Vagina (tissue), 2 donors: Measurements from ENCODE around the gene ACADSB. TPM values are rescaled to one million over a fixed set of nuclear protein-coding genes. Genes with fewer than 3 reads are reported as not detected.

ENCODE experiments used
- DNase-seq, 2 donors: peaks; one replicate each; pipeline ENCODE4 v3.0.0-alpha.2; 2017; ENCODE audit errors: extremely low spot score in 2 of 2
- H3K27ac ChIP-seq: fragments of 200-600 bp; sonication (generic); one replicate; pipeline ENCODE4 v1.5.1; 2019
- H3K27me3 ChIP-seq: fragments of 200-600 bp; sonication (generic); one replicate; pipeline ENCODE4 v1.5.1; 2019
- H3K36me3 ChIP-seq, 2 donors: fragments of 200-600 bp; sonication (generic); one replicate each; pipeline ENCODE4 v1.5.1; 2017 to 2019
- H3K4me1 ChIP-seq: fragments of 200-600 bp; sonication (generic); one replicate; pipeline ENCODE4 v1.5.1; 2019
- H3K4me3 ChIP-seq, 2 donors: fragments of 200-600 bp; sonication (generic); 1 replicate in 1 of 2; 2 replicates in 1 of 2; pipeline ENCODE4 v1.5.1; 2016 to 2019
- H3K9me3 ChIP-seq: fragments of 200-600 bp; sonication (generic); one replicate; pipeline ENCODE4 v1.5.1; 2019
- POLR2A ChIP-seq, 2 donors: fragments of 450-650 bp; IDR thresholded peaks; one replicate each; pipeline ENCODE4 v1.6.1; 2017; ENCODE audit warnings: antibody characterized with exemption in 2 of 2, mild to moderate bottlenecking in 2 of 2, moderate library complexity in 2 of 2
- POLR2AphosphoS5 ChIP-seq, 2 donors: sonication (generic); formaldehyde crosslinking; IDR thresholded peaks; one replicate each; pipeline ENCODE4 v1.9.0; 2017; ENCODE audit warnings: antibody characterized with exemption in 2 of 2, mild to moderate bottlenecking in 2 of 2, low read depth in 1 of 2; ENCODE audit not compliant: insufficient read depth in 1 of 2
- intact Hi-C: fragments of 100-400 bp; cut with DNase I; formaldehyde crosslinking; loops from one replicate; pipeline ENCODE4 v1.15.1; 2023
- total RNA-seq: library from RNA; depleted of rRNA; stranded (reverse); fragments of >200 nt; gene quantifications from one replicate; pipeline ENCODE4 v1.2.3, GENCODE V29; 2016
- TF ChIP-seq, protein P1 (sequence below), 3 experiments: fragments of 450-650 bp in 2 of 3; fragments of 200-600 bp in 1 of 3; sonication (generic) in 1 of 3; IDR thresholded peaks; one replicate each; pipeline ENCODE4 v1.5.1; 2017 to 2019; ENCODE audit warnings: antibody characterized with exemption in 3 of 3, mild to moderate bottlenecking in 2 of 3, moderate library complexity in 2 of 3

The ACADSB gene
- total RNA-seq, 1 donor from 2014 or later = 10.3 TPM

DNA sequence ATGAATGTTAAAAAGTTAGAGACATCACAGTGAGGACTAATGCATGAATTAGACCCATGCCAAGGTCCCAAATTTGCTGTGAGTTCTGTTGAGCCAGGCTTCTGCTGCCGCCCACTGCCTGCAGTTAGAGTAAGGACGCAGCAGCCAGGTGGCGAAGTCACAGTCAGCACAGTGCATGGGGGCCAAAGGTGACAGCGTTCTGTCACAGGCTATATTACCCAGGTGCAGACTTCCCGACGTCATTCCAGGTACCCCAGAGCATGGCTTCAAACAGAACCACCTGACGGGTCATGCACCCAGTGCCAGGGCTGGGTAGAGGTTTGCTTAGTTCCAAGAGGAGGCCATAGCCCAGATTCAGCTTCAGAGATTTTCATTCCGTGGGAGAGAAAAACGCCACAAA is 93.1 kb downstream of the ACADSB start:
- intact Hi-C loops = no loop called here
- TF ChIP-seq POLR2A (IDR thresholded peaks at IDR 0.05) (no peak), POLR2AphosphoS5 (IDR thresholded peaks at IDR 0.05; ENCODE audit: insufficient read depth in 1 of 2, low read depth in 1 of 2) (no peak)
- TF ChIP-seq, protein P1, sequence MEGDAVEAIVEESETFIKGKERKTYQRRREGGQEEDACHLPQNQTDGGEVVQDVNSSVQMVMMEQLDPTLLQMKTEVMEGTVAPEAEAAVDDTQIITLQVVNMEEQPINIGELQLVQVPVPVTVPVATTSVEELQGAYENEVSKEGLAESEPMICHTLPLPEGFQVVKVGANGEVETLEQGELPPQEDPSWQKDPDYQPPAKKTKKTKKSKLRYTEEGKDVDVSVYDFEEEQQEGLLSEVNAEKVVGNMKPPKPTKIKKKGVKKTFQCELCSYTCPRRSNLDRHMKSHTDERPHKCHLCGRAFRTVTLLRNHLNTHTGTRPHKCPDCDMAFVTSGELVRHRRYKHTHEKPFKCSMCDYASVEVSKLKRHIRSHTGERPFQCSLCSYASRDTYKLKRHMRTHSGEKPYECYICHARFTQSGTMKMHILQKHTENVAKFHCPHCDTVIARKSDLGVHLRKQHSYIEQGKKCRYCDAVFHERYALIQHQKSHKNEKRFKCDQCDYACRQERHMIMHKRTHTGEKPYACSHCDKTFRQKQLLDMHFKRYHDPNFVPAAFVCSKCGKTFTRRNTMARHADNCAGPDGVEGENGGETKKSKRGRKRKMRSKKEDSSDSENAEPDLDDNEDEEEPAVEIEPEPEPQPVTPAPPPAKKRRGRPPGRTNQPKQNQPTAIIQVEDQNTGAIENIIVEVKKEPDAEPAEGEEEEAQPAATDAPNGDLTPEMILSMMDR (IDR thresholded peaks at IDR 0.05) = no peak
- no peak for DNase-seq
- no peaks in the 10 kb centered on the region for H3K4me1 ChIP-seq
- no peak overlapping the region for H3K4me3 ChIP-seq
- H3K27me3 ChIP-seq = no peaks in the 10 kb centered on the region
- no peaks in the 10 kb centered on the region for H3K9me3 ChIP-seq
- no peak overlapping the region for H3K27ac ChIP-seq
- H3K36me3 ChIP-seq = no peaks in the 10 kb centered on the region

DNA sequence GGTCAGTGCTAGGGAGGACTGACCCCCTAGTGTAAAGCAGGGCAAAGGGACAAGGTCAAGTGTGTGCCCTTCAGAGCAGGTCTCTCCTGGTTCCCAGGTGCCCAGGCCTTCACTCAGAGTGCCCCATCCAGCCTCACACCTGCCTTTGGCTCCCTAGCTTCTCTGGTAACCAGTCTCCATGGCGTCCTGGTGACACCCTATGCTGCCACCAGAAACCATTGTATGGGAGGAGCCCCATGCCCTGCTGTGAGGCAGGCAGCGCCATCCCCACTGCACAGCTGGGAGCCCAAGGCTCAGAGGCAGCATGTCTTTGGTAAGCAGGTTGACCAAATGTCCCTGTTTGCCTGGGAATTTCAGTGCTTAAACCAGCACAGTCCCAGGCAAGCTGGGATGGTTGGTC is 93.9 kb downstream of the ACADSB start:
- Histone ChIP-seq H3K27me3 (no peaks in the 10 kb centered on the region), H3K4me1 (no peaks in the 10 kb centered on the region), H3K36me3 (no peaks in the 10 kb centered on the region), H3K27ac (no peak overlapping the region), H3K4me3 (no peak overlapping the region), H3K9me3 (no peaks in the 10 kb centered on the region)
- no peak for TF ChIP-seq POLR2AphosphoS5 (IDR thresholded peaks at IDR 0.05; ENCODE audit: insufficient read depth in 1 of 2, low read depth in 1 of 2)
- TF ChIP-seq POLR2A (IDR thresholded peaks at IDR 0.05) = no peak
- TF ChIP-seq, protein P1 (IDR thresholded peaks at IDR 0.05) = no peak
- intact Hi-C loops = no loop called here
- no peak for DNase-seq

GRCh38 chr10:123103944-123104343 is 95.1 kb downstream of the ACADSB start:
- Histone ChIP-seq H3K9me3 (no peaks in the 10 kb centered on the region), H3K4me1 (no peaks in the 10 kb centered on the region), H3K27me3 (no peaks in the 10 kb centered on the region), H3K27ac (no peak overlapping the region), H3K4me3 (no peak overlapping the region), H3K36me3 (no peaks in the 10 kb centered on the region)
- DNase-seq = no peak
- intact Hi-C loops = no loop called here
- TF ChIP-seq POLR2A (IDR thresholded peaks at IDR 0.05) = no peak
- no peak for TF ChIP-seq POLR2AphosphoS5 (IDR thresholded peaks at IDR 0.05; ENCODE audit: insufficient read depth in 1 of 2, low read depth in 1 of 2)
- TF ChIP-seq, protein P1 (IDR thresholded peaks at IDR 0.05) = no peak

Other genes with a start within 250 kb of the ACADSB start
- not detected for gene CUZD1, start 163.1 kb upstream of the ACADSB start, total RNA-seq
- not detected for gene FAM24B, start 129.4 kb upstream of the ACADSB start, total RNA-seq
- not detected for gene FAM24A, start 98.4 kb upstream of the ACADSB start, total RNA-seq
- 5.6 TPM for gene C10orf88, start 54.8 kb upstream of the ACADSB start, total RNA-seq
- gene PSTK, start 28.6 kb upstream of the ACADSB start, total RNA-seq = 8.6 TPM
- 9.6 TPM for gene IKZF5, start 211 bp upstream of the ACADSB start, total RNA-seq
- not detected for gene HMX3, start 127.0 kb downstream of the ACADSB start, total RNA-seq
- gene HMX2, start 139.1 kb downstream of the ACADSB start, total RNA-seq = not detected
- gene BUB3, start 145.4 kb downstream of the ACADSB start, total RNA-seq = 128 TPM